Measurements from ENCODE around the gene SPATA6L. TPM values are rescaled to one million over a fixed set of nuclear protein-coding genes. Genes with fewer than 3 reads are reported as not detected.

The SPATA6L gene
- total and polyA plus RNA-seq, 9 of the 15 experiments (the other 6 are each of a cell fraction or from before 2014, with no cell fraction given) = 0.03 to 1.00 (median 0.08) TPM; not detected in 4

DNA sequence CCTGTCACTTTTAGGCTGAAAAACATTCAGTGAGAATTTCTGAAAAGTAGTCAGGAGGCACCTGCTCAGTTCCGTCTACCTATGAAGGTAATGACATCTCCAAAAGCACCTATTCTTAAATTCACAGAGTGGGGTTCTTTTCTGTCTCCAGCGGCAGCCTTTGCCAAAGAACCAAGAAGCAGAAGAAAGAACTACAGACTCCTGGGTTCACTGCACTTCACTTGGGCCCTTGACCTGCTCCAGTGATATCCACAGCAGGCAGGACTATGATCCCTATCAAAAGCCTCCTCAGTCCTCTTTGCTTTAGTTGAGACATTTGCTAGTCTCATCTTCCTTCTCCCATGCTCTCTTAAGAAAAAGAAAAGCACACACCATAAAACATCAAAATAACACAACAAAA lies 23.9 kb downstream of the SPATA6L start:
- 0% methylated on average over 2 of the region's 2 CpGs for WGBS (ENCODE audit: insufficient coverage, low coverage, missing lambda C conversion rate)
- in situ Hi-C loops (cut with MboI) = no loop called here
- FAIRE-seq = no peak

More for the DNA sequence above, 23.9 kb downstream of the SPATA6L start:
- Histone ChIP-seq H3K27ac (ENCODE audit: extremely low read depth, low read depth, low read length) (no peak overlapping the region), H3K9ac (ENCODE audit: insufficient read depth in 1 of 2, low read depth in 2 of 2, low read length in 2 of 2) (no peak overlapping the region), H3K4me1 (replicated peaks in 1 of 2; ENCODE audit: control insufficient read depth in 2 of 2, insufficient read depth in 2 of 2, low read length in 2 of 2) (no peaks in the 10 kb centered on the region), H4K20me1 (replicated peaks; ENCODE audit: control insufficient read depth, insufficient read depth, low read length) (no peaks in the 10 kb centered on the region), H3K9me1 (ENCODE audit: control insufficient read depth, insufficient read depth, low read length) (no peaks in the 10 kb centered on the region), H3K9me3 (replicated peaks; ENCODE audit: control insufficient read depth, insufficient read depth, low read depth, low read length) (no peaks in the 10 kb centered on the region), H3K4me2 (ENCODE audit: insufficient read depth, low read length) (no peak overlapping the region), H2AFZ (ENCODE audit: low read depth, low read length) (no peak overlapping the region), H3K27me3 (ENCODE audit: control insufficient read depth in 2 of 2, insufficient read depth in 2 of 2, low read length in 2 of 2) (peaks cover 2 to 6% of the 10 kb centered on the region in 2 experiments; a peak in 2 of 5 replicates), H3K4me3 (no peak overlapping the region), H3K79me2 (ENCODE audit: control insufficient read depth, insufficient read depth, low read length) (no peaks in the 10 kb centered on the region), H3K36me3 (ENCODE audit: control insufficient read depth, insufficient read depth, low read length) (no peaks in the 10 kb centered on the region)
- intact Hi-C loops (cut with micrococcal nuclease) = no loop called here
- ChIA-PET POLR2A (no interaction called here), CTCF (ENCODE audit: low intra/inter-chr PET ratio) (no interaction called here)
- ATAC-seq = no peak
- TF ChIP-seq BRF1 (IDR thresholded peaks at IDR 0.05; ENCODE audit: borderline replicate concordance, extremely low read depth, insufficient read length) = no peak
- TF ChIP-seq, protein P1, sequence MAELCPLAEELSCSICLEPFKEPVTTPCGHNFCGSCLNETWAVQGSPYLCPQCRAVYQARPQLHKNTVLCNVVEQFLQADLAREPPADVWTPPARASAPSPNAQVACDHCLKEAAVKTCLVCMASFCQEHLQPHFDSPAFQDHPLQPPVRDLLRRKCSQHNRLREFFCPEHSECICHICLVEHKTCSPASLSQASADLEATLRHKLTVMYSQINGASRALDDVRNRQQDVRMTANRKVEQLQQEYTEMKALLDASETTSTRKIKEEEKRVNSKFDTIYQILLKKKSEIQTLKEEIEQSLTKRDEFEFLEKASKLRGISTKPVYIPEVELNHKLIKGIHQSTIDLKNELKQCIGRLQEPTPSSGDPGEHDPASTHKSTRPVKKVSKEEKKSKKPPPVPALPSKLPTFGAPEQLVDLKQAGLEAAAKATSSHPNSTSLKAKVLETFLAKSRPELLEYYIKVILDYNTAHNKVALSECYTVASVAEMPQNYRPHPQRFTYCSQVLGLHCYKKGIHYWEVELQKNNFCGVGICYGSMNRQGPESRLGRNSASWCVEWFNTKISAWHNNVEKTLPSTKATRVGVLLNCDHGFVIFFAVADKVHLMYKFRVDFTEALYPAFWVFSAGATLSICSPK (IDR thresholded peaks at IDR 0.05; ENCODE audit: borderline replicate concordance) = no peak
- TF ChIP-seq, protein P2, sequence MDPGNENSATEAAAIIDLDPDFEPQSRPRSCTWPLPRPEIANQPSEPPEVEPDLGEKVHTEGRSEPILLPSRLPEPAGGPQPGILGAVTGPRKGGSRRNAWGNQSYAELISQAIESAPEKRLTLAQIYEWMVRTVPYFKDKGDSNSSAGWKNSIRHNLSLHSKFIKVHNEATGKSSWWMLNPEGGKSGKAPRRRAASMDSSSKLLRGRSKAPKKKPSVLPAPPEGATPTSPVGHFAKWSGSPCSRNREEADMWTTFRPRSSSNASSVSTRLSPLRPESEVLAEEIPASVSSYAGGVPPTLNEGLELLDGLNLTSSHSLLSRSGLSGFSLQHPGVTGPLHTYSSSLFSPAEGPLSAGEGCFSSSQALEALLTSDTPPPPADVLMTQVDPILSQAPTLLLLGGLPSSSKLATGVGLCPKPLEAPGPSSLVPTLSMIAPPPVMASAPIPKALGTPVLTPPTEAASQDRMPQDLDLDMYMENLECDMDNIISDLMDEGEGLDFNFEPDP (CRISPR knock-in tag; IDR thresholded peaks at IDR 0.05) = no peak
- TF ChIP-seq CAMTA2 (CRISPR knock-in tag; conservative IDR thresholded peaks at IDR 0.05) = no peak
- no peak for TF ChIP-seq CBX1 (IDR thresholded peaks at IDR 0.05; ENCODE audit: low read depth)
- no peak for TF ChIP-seq NCOA4 (IDR thresholded peaks at IDR 0.05; ENCODE audit: partially characterized antibody)
- TF ChIP-seq TCF7L2 (IDR thresholded peaks at IDR 0.05; ENCODE audit: low read depth, low read length) = no peak
- TF ChIP-seq EHMT2 (IDR thresholded peaks at IDR 0.05) = no peak
- no peak for TF ChIP-seq CTBP1 (IDR thresholded peaks at IDR 0.05; ENCODE audit: borderline replicate concordance)
- no peak for TF ChIP-seq CBFB (CRISPR knock-in tag; IDR thresholded peaks at IDR 0.05)
- no peak for TF ChIP-seq HOXB6 (CRISPR knock-in tag; IDR thresholded peaks at IDR 0.05; ENCODE audit: borderline replicate concordance)
- no peak for TF ChIP-seq ZNF347 (CRISPR knock-in tag; IDR thresholded peaks at IDR 0.05; ENCODE audit: low read depth)
- TF ChIP-seq PYGO2 (tag; IDR thresholded peaks at IDR 0.05) = no peak
- TF ChIP-seq HSF4 (CRISPR knock-in tag; IDR thresholded peaks at IDR 0.05; ENCODE audit: borderline replicate concordance) = no peak
- no peak for TF ChIP-seq SMAD2 (IDR thresholded peaks at IDR 0.05; ENCODE audit: low read depth, low read length)
- TF ChIP-seq ZNF764 (CRISPR knock-in tag; IDR thresholded peaks at IDR 0.05; ENCODE audit: low read depth) = no peak
- TF ChIP-seq HDAC1 (IDR thresholded peaks at IDR 0.05) = no peak
- no peak for TF ChIP-seq SRF (CRISPR knock-in tag; IDR thresholded peaks at IDR 0.05)
- TF ChIP-seq YY1 (IDR thresholded peaks at IDR 0.05; ENCODE audit: borderline replicate concordance in 1 of 3, control insufficient read depth in 1 of 3, extremely low read depth in 1 of 3, insufficient read depth in 3 of 3, insufficient read length in 1 of 3, insufficient replicate concordance in 2 of 3, low read depth in 1 of 3, low read length in 2 of 3) = no peak
- BruUV-seq (replicated peaks) = no TSS peak
- no peak for DNase-seq (ENCODE audit: extremely low read depth in 1 of 4, low spot score in 3 of 4)

All from K562 (cell line).